SW480 (cell line): Measurements from ENCODE around the gene CSRNP3.

Experiments used
- DNase-seq: peaks from one replicate; pipeline ENCODE4 v3.0.0-alpha.2; 2016; ENCODE audit warnings: low spot score

Gene CSRNP3

DNA sequence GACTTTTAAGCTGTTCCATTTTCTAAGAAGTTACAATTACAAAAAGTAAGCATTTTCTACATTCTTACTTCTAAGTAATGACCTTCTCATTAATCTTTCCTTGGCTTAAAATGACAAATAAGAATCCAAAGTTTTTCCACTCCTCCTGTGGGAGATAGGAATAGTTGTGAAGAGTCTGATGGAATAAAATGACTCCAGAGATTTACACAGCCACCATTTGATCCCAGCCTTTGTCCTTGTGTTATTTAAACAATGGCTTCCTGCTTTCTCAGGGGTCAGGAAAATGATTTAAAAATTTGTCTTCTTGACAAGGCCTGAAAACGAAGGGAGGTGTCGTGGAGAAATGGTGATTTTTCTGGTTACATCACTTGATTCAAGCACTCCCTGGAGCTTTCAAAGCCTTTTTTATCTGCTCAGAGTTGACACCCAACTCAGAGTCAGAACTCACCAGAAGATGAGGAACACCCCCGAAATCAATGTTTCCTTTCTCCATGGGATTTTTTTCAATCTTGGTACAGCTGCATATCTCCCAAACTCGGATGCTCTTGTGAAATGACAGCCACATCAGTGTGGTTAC, 218.0 kb downstream of the CSRNP3 start:
- no peak for DNase-seq

DNA sequence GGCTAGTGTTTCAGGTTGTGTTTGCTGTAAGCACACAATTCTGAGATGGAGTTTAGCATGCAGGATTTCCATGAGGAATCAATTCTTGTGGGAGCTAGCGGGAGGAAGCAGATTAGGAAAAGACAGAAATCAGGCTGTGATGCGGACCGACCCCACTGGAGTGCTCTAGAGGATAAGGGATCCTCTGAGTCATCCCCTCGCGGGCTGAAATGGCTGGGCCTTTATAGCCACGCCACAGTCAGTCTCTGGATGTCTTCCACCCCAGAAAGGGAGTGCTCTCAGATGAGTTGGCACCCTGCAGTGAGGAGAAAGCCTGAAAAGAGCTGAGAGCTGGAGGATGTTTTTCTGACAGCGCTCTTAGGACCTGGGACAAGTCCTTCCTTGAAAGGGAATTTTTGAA, 222.1 kb downstream of the CSRNP3 start:
- no peak for DNase-seq

DNA sequence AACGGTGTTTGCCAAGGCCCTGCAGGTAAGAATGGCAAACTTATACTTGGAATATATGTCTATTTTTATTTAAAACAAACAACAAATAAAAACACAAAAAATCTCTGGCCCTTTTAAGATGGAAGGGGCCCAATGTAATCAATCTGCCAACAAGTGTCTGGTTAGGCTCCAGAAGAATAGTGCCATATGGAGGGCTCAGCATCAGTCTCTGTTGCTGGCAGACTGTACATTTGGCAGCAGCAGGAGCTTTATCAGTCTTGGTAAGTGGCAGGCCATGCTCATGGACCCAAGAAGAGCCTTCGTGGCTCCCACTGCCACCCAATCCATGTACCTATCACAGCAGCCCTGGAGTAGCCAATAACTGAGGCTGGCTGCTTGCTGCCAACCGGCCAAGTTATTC, 223.4 kb downstream of the CSRNP3 start:
- no peak for DNase-seq

DNA sequence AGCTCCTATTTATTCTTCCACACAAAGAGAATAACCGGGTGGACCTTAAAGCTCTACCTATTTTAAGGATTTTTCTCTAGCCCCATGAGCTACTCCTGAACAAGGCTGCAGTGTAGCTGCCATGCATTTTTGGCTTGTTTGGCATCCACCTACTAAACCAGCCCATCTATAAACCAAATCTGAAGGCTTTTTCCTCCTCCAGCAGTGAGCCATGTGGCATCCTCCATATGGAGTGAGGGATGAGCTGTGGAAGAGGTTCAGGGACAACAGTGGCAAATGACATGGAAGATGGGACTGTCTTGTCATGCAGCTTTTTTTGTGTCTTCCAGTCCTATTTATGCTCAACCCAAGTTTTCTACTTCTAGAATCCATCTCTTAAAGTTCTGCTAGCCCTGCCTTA, 224.3 kb downstream of the CSRNP3 start:
- DNase-seq, result no peak

DNA sequence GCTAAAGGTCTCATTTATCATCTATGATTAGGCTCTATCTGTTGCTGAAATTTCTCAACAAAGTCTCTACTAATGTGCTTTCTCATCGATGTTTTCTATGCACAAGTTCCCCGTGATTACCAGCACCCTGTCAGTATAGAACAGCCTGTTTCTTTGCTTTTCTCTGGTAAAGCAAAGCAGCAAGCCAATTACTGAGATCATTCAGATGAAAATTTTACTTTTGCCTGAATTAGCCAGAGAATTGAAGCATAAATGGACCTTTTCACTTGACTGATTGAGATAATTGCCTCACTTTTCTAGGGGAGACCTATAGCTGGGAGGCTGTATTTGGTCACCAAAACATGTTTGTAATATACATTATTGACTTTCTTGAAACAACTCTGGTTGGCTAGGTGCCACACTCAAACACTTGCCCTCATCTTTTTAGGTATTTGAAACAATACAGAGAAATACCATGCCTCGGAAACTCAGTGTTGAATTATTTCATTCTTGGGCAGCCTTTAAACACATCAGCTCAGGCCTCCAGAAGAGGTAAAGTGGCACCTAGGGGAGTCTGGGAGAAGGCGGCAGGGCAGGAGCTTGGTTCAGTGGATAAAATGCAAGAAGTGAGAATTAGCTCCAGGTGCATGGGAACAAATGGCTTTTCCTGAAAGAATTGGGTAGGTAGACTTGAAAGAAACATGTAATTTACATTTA, 228.4 kb downstream of the CSRNP3 start:
- DNase-seq, result no peak

DNA sequence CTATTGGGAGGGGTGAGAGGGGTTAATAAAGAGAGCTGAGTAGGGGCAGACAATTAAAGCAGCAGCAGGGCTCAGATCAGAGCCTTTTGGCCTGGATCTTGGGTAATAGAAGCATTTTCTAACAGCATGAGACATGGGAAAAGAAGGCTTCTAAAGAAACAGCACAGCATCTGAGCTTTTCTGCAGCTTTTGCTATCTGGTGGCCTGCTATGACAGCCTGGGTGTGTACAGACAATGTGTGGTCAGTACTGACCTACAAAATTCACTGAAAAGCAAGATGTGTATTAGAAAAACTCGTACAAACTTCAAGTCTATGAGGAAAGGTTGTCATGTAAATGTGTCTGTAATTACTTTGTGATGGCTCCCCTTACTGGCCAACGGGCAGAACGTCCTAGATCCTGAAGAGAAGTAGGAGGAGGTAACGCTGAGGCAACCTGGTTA, 229.0 kb downstream of the CSRNP3 start:
- DNase-seq, result peak; percentile 61

DNA sequence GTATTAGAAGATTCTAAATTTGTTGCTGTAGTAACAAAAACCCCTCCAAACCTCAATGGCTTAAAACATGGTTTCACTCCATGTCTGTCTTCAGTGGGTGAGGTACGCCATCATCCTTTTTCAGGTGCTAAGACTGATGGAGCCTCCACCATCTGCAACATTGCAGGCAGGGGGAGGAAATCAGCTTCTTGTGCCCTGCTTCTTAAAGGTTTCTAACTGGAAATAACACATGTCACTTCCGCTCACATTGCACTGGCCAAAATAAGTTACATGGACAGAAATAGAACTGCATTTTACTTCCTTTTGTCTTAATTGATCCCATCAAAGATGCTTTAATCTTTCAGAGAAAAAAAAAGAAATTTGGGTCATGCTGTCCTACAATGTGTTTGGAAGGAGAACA, 230.4 kb downstream of the CSRNP3 start:
- no peak for DNase-seq

DNA sequence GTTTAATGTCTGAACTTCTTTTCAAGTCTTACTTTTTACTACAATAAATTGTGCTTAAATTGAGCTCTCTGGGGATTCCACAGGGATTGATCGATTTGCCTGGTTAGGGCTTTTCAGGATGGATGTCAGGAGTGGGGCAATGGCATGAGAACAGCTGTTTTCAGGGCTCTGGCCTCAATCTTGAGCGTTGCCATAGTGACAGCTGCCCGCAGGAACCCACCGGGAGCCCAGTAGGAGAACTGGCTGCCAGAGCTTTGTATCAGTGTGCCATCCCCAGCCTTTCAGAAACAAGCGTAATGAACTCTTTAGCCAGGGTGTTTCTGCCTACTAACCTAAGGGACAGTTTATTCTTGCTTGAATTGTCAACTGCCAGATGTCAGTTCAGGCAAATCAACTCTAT, 231.0 kb downstream of the CSRNP3 start:
- DNase-seq, result no peak

DNA sequence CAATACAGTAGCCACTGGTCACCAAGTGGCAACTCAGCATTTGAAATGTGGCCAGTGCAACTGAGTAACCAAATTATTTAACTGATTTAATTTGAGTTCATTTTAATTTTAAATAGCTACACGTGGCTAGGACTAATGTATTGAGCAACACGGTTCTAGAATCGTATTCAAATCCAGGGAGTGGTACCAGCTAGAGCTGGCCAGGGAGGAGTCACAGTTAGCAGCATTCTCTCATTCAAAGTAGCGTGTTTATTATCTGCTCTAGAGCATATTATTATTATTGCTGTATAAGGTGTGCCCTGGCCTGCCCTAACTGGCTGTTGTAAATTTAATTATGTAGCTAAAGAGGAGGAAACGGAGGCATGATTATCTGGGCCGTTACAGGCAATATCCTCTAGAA, 231.6 kb downstream of the CSRNP3 start:
- DNase-seq, result no peak

DNA sequence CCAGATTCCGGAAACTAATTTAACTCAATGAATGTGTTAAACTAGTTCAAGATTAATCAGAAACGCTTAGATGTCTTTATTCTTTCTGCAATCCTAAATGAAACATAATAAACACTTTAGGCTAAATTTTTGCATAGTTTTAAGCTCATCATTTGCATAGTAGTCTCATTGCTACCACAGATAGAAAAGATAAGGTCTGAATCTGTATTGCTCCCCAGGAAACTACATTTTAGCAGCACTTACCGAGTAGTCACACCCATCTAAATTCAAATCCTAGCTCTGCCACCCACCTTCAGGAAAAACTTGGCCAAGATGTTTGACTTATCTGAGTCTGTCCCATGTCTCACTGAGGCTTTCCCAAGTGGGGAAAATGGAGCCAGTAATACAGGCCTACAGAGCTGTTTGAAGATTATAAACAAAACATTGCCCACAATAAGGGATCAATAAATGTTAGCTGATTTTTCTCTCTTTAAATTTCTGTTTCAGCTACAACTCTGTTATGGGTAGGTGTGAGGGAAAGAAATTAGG, 237.5 kb downstream of the CSRNP3 start:
- DNase-seq, result no peak

DNA sequence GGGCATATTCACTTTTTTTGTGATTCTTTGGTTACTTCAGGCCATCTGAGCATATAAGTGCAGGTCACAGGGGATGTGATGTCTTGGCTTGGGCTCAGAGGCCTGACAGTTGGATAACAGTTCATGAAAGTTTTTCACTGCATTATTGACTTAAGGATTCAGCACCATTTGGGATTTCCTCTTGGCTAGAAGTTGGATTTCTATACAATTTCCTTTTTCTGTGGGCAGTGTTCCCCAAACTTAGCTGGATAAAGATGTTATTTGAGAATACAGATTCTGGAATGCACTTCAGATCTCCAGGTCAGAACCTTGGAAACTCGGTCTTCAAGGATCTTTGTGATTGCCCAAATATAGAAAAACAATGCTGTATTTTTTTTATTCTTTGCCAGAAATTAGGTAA, 246.6 kb downstream of the CSRNP3 start:
- DNase-seq, result no peak

DNA sequence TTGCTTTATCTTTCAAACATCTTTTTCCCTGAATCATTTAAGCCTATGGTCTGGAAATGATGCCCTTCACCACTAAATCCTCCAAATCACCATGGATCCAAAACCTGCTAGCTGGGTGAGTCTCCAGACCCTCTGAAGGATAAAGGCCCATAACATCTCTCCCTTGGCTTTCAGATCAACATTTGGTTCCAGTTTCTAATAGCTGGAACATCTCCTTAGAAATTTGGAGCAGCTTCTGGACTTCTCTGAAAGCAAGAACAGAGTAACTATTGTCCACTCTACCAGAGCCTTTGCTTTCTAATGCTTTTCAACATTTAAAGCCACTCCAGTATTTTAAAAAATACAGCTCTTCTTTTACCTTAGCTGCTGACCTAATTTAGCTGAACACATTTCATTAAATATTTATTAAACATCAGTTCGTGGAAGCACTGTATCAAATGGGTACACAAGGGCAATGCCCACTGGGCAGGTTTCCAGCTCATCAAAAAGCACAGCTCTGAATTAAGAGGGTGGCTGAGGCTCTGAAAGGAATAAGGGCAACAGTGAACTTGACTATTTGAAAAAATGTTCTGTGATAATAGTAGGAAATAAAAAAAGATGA, 249.2 kb downstream of the CSRNP3 start:
- DNase-seq, result no peak

DNA sequence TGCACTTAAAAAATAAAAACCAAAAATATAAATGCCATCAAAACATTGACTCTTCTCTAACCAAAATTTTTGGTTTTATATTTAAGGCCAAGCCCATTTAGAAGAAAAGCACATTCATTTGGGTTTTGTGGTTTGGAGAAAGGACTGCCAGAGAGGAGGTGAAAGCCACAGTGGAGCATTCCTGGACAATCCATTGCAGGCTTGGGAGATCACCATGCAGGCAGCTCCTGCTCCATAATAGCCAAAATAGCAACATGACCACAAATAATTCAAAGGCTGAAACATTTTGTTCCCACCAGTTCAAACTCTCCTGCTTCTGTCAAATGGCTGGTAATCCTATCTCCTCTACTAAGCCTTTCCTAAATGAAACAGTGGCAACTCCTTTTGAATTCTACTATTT, 251.0 kb downstream of the CSRNP3 start:
- DNase-seq, result peak; percentile 42

DNA sequence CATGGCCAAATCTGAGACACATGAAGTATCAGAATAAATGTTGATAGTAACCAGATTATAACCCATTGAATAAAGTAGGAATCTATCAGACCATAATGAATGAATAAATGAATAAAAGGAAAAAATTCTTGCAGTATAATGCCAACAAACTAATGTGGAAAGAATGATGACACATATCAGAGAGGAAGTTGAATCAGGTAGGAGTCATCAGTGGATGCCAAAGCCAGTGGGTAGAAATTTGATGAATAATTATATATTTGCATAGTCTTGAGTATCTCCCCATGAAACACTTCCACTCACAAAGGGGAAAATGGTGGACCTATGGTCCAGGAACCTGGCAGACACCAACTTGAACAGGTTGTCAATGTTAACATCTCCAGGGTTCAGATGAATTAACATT, 255.9 kb downstream of the CSRNP3 start:
- DNase-seq, result no peak
